ENCODE measurements around the gene FOS.

The FOS gene

GRCh38 chr14:75267141-75267721 lies 11.4 kb upstream of the FOS start:
- H3K9ac ChIP-seq (ENCODE audit: low read depth, low read length): peak overlapping the region; percentile 48; the same call in 1 of the 2 replicates
- no peaks in the 10 kb centered on the region for H3K27me3 ChIP-seq (ENCODE audit: insufficient read depth, low read length)
- H3K4me3 ChIP-seq (ENCODE audit: low read length): no peak overlapping the region
- no peaks in the 10 kb centered on the region for H3K36me3 ChIP-seq (ENCODE audit: insufficient read depth, low read length)
- no peaks in the 10 kb centered on the region for H3K9me3 ChIP-seq (ENCODE audit: insufficient read depth, low read depth, low read length)
- peaks cover 20% of the 10 kb centered on the region for H3K4me1 ChIP-seq (ENCODE audit: insufficient read depth, low read length)
- peak overlapping the region; percentile 32 for H3K27ac ChIP-seq (ENCODE audit: low read depth, low read length)
- 83% methylated on average over 2 of the region's 3 CpGs for WGBS

- Histone ChIP-seq H3K9me3 (ENCODE audit: insufficient read depth, low read depth, low read length) (no peaks in the 10 kb centered on the region), H3K9ac (ENCODE audit: low read depth, low read length) (no peak overlapping the region), H3K36me3 (ENCODE audit: insufficient read depth, low read length) (no peaks in the 10 kb centered on the region), H3K4me1 (ENCODE audit: insufficient read depth, low read length) (peaks cover 20% of the 10 kb centered on the region), H3K4me3 (ENCODE audit: low read length) (no peak overlapping the region), H3K27ac (ENCODE audit: low read depth, low read length) (no peak overlapping the region; the same call in 1 of the 2 replicates), H3K27me3 (ENCODE audit: insufficient read depth, low read length) (no peaks in the 10 kb centered on the region)
- 42% methylated on average over 4 of the region's 7 CpGs for WGBS
Measured at GRCh38 chr14:75268633-75269550, 9.7 kb upstream of the FOS start.

- Histone ChIP-seq H3K27me3 (ENCODE audit: insufficient read depth, low read length) (peaks cover 19% of the 10 kb centered on the region), H3K4me3 (ENCODE audit: low read length) (no peak overlapping the region), H3K9me3 (ENCODE audit: insufficient read depth, low read depth, low read length) (no peaks in the 10 kb centered on the region), H3K4me1 (ENCODE audit: insufficient read depth, low read length) (peaks cover 20% of the 10 kb centered on the region), H3K27ac (ENCODE audit: low read depth, low read length) (no peak overlapping the region), H3K36me3 (ENCODE audit: insufficient read depth, low read length) (no peaks in the 10 kb centered on the region), H3K9ac (ENCODE audit: low read depth, low read length) (no peak overlapping the region)
- whole genome bisulfite sequencing: 94% methylated on average over 9 of the region's 9 CpGs
Measured at GRCh38 chr14:75271514-75271913, 7.1 kb upstream of the FOS start.

- no peaks in the 10 kb centered on the region for H3K36me3 ChIP-seq (ENCODE audit: insufficient read depth, low read length)
- 91% methylated on average over 13 of the region's 13 CpGs for WGBS
- H3K27ac ChIP-seq (ENCODE audit: low read depth, low read length): no peak overlapping the region
- no peak overlapping the region for H3K4me3 ChIP-seq (ENCODE audit: low read length)
- H3K4me1 ChIP-seq (ENCODE audit: insufficient read depth, low read length): peaks cover 10% of the 10 kb centered on the region
- no peaks in the 10 kb centered on the region for H3K9me3 ChIP-seq (ENCODE audit: insufficient read depth, low read depth, low read length)
- no peak overlapping the region for H3K9ac ChIP-seq (ENCODE audit: low read depth, low read length)
- H3K27me3 ChIP-seq (ENCODE audit: insufficient read depth, low read length): peaks cover 30% of the 10 kb centered on the region
Measured at GRCh38 chr14:75273272-75274049, 5.2 kb upstream of the FOS start.

- Histone ChIP-seq H3K9me3 (ENCODE audit: insufficient read depth, low read depth, low read length) (no peaks in the 10 kb centered on the region), H3K4me1 (ENCODE audit: insufficient read depth, low read length) (peaks cover 3% of the 10 kb centered on the region), H3K9ac (ENCODE audit: low read depth, low read length) (no peak overlapping the region), H3K36me3 (ENCODE audit: insufficient read depth, low read length) (no peaks in the 10 kb centered on the region), H3K27ac (ENCODE audit: low read depth, low read length) (no peak overlapping the region), H3K4me3 (ENCODE audit: low read length) (no peak overlapping the region), H3K27me3 (ENCODE audit: insufficient read depth, low read length) (peaks cover 33% of the 10 kb centered on the region)
- WGBS: 93% methylated on average over 6 of the region's 6 CpGs
Measured at GRCh38 chr14:75274050-75274898, 4.4 kb upstream of the FOS start.

- Histone ChIP-seq H3K9ac (ENCODE audit: low read depth, low read length) (no peak overlapping the region), H3K4me1 (ENCODE audit: insufficient read depth, low read length) (no peaks in the 10 kb centered on the region), H3K27ac (ENCODE audit: low read depth, low read length) (no peak overlapping the region), H3K9me3 (ENCODE audit: insufficient read depth, low read depth, low read length) (no peaks in the 10 kb centered on the region), H3K4me3 (ENCODE audit: low read length) (no peak overlapping the region), H3K27me3 (ENCODE audit: insufficient read depth, low read length) (peaks cover 40% of the 10 kb centered on the region), H3K36me3 (ENCODE audit: insufficient read depth, low read length) (no peaks in the 10 kb centered on the region)
- WGBS: 88% methylated on average over 9 of the region's 9 CpGs
Measured at GRCh38 chr14:75274899-75275569, 3.6 kb upstream of the FOS start.

GRCh38 chr14:75275598-75275997 lies 3.0 kb upstream of the FOS start:
- Histone ChIP-seq H3K27ac (ENCODE audit: low read depth, low read length) (no peak overlapping the region), H3K27me3 (ENCODE audit: insufficient read depth, low read length) (peaks cover 40% of the 10 kb centered on the region), H3K9me3 (ENCODE audit: insufficient read depth, low read depth, low read length) (no peaks in the 10 kb centered on the region), H3K9ac (ENCODE audit: low read depth, low read length) (no peak overlapping the region), H3K36me3 (ENCODE audit: insufficient read depth, low read length) (peaks cover 2% of the 10 kb centered on the region; the same call in 1 of the 2 replicates), H3K4me1 (ENCODE audit: insufficient read depth, low read length) (peaks cover 3% of the 10 kb centered on the region), H3K4me3 (ENCODE audit: low read length) (no peak overlapping the region)
- 100% methylated on average over 1 of the region's 2 CpGs for WGBS

- Histone ChIP-seq H3K4me1 (ENCODE audit: insufficient read depth, low read length) (peaks cover 18% of the 10 kb centered on the region), H3K27ac (ENCODE audit: low read depth, low read length) (peak overlapping the region; percentile 9; the same call in 1 of the 2 replicates), H3K27me3 (ENCODE audit: insufficient read depth, low read length) (peaks cover 40% of the 10 kb centered on the region), H3K9ac (ENCODE audit: low read depth, low read length) (peak overlapping the region; percentile 65), H3K4me3 (ENCODE audit: low read length) (peak overlapping the region; percentile 87), H3K9me3 (ENCODE audit: insufficient read depth, low read depth, low read length) (no peaks in the 10 kb centered on the region), H3K36me3 (ENCODE audit: insufficient read depth, low read length) (peaks cover 18% of the 10 kb centered on the region)
- under 1% methylated on average over 81 of the region's 81 CpGs for WGBS
Measured at GRCh38 chr14:75277008-75277814, 1.4 kb upstream of the FOS start.

- Histone ChIP-seq H3K9ac (ENCODE audit: low read depth, low read length) (peak overlapping the region; percentile 65), H3K36me3 (ENCODE audit: insufficient read depth, low read length) (peaks cover 20% of the 10 kb centered on the region), H3K4me1 (ENCODE audit: insufficient read depth, low read length) (peaks cover 20% of the 10 kb centered on the region), H3K27me3 (ENCODE audit: insufficient read depth, low read length) (peaks cover 40% of the 10 kb centered on the region), H3K9me3 (ENCODE audit: insufficient read depth, low read depth, low read length) (no peaks in the 10 kb centered on the region), H3K4me3 (ENCODE audit: low read length) (peak overlapping the region; percentile 87), H3K27ac (ENCODE audit: low read depth, low read length) (peak overlapping the region; percentile 53; the same call in 1 of the 2 replicates)
- under 1% methylated on average over 25 of the region's 27 CpGs for WGBS
Measured at GRCh38 chr14:75277815-75278421, 710 bp upstream of the FOS start.
